H1 (cell line): ENCODE measurements around the gene NUDC. TPM values are rescaled to one million over a fixed set of nuclear protein-coding genes. Genes with fewer than 3 reads are reported as not detected.
A peak's percentile ranks its signal among the peaks of the same experiment; 100 is the strongest.

ENCODE experiments used
- CTCF ChIA-PET: fragments of 300-600 bp; sonication (Branson Sonifier 250); formaldehyde crosslinking; loops from one replicate; lab custom pipeline; 2021; ENCODE audit not compliant: partially characterized antibody; lab: Charles Lee
- POLR2A ChIA-PET: fragments of 300-600 bp; sonication (Branson Sonifier 250); formaldehyde crosslinking; loops from one replicate; lab custom pipeline; 2021; ENCODE audit warnings: inconsistent platforms; ENCODE audit not compliant: partially characterized antibody; lab: Charles Lee
- DNase-seq, 2 experiments: peaks; one replicate each; pipeline versions ENCODE4 v3.0.0 to v3.0.0-alpha.2; 2010 to 2022; ENCODE audit warnings: low spot score in 2 of 2, low read depth in 1 of 2, mixed read lengths in 1 of 2
- FAIRE-seq: peaks from 2 replicates; lab custom pipeline; 2011; peaks lifted over from hg19 to GRCh38; lab: Jason Lieb, UNC
- H2AFZ ChIP-seq: 2 replicates; pipeline ENCODE4 v1.8.1; 2012; ENCODE audit warnings: low read length, inconsistent platforms
- H2AK5ac ChIP-seq: 2 replicates; pipeline ENCODE4 v1.6.1; 2013; ENCODE audit warnings: low read depth, low read length
- H2BK120ac ChIP-seq: replicated peaks from 2 replicates; pipeline ENCODE3; 2013; ENCODE audit warnings: low read depth, low read length, inconsistent platforms
- H2BK12ac ChIP-seq: 2 replicates; pipeline ENCODE4 v1.6.1; 2013; ENCODE audit warnings: low read depth, low read length
- H2BK15ac ChIP-seq: 2 replicates; pipeline ENCODE4 v1.6.1; 2013; ENCODE audit warnings: low read length
- H2BK20ac ChIP-seq: 2 replicates; pipeline ENCODE4 v1.6.1; 2013; ENCODE audit warnings: low read length
- H2BK5ac ChIP-seq: 2 replicates; pipeline ENCODE4 v1.6.1; 2013; ENCODE audit warnings: low read depth, low read length
- H3K14ac ChIP-seq: 2 replicates; pipeline ENCODE4 v1.6.1; 2013; ENCODE audit warnings: inconsistent platforms; ENCODE audit not compliant: insufficient read length
- H3K18ac ChIP-seq: 2 replicates; pipeline ENCODE4 v1.6.1; 2013; ENCODE audit warnings: low read length; ENCODE audit errors: extremely low read depth
- H3K23ac ChIP-seq: 2 replicates; pipeline ENCODE4 v1.6.1; 2013; ENCODE audit warnings: inconsistent platforms; ENCODE audit not compliant: insufficient read length
- H3K23me2 ChIP-seq: 2 replicates; pipeline ENCODE4 v1.6.1; 2013; ENCODE audit warnings: low read depth, low read length
- H3K27ac ChIP-seq: 2 replicates; pipeline ENCODE4 v1.6.1; 2011; ENCODE audit warnings: low read depth, low read length, inconsistent platforms
- H3K27me3 ChIP-seq, 4 experiments: replicated peaks in 1 of 4; 1 replicate in 1 of 4; 2 replicates in 3 of 4; pipeline versions ENCODE4 v1.6.1 to v1.8.1; 2011 to 2013; ENCODE audit warnings: low read length in 3 of 4, mild to moderate bottlenecking in 3 of 4, inconsistent platforms in 2 of 4, mixed read lengths in 2 of 4, moderate library complexity in 1 of 4; ENCODE audit not compliant: control insufficient read depth in 3 of 4, insufficient read depth in 3 of 4; ENCODE audit errors: extremely low read depth in 1 of 4
- H3K36me3 ChIP-seq, 4 experiments: 2 replicates each; pipeline versions ENCODE4 v1.6.1 to v1.8.1; 2011 to 2013; ENCODE audit warnings: mild to moderate bottlenecking in 4 of 4, low read length in 3 of 4, moderate library complexity in 2 of 4, control low read depth in 1 of 4, inconsistent platforms in 1 of 4; ENCODE audit not compliant: insufficient read depth in 4 of 4, control insufficient read depth in 2 of 4
- H3K4ac ChIP-seq: replicated peaks from 2 replicates; pipeline ENCODE3; 2013; ENCODE audit warnings: low read length, low read depth, mixed read lengths, inconsistent platforms; ENCODE audit not compliant: insufficient read length
- H3K4me1 ChIP-seq, 4 experiments: replicated peaks in 1 of 4; 1 replicate in 1 of 4; 2 replicates in 3 of 4; pipeline versions ENCODE4 v1.6.1 to v1.8.1; 2011 to 2013; ENCODE audit warnings: low read length in 3 of 4, inconsistent platforms in 2 of 4, mixed read lengths in 1 of 4; ENCODE audit not compliant: insufficient read depth in 4 of 4, control insufficient read depth in 3 of 4
- H3K4me2 ChIP-seq, 2 experiments: 2 replicates each; pipeline versions ENCODE4 v1.6.1 to v1.8.1; 2011 to 2013; ENCODE audit warnings: low read depth in 2 of 2, low read length in 2 of 2, control low read depth in 1 of 2, inconsistent platforms in 1 of 2, mild to moderate bottlenecking in 1 of 2; ENCODE audit not compliant: insufficient read depth in 1 of 2
- H3K4me3 ChIP-seq, 4 experiments: fragments of 200-600, 300-600 bp in 1 of 4; sonication (generic), shearing (Covaris generic), sonication (Bioruptor Twin) in 1 of 4; 2 replicates each; pipeline versions ENCODE4 v1.5.1 to v1.8.1; 2011 to 2016; ENCODE audit warnings: low read length in 4 of 4, low read depth in 3 of 4, control low read depth in 2 of 4, inconsistent platforms in 2 of 4, mild to moderate bottlenecking in 2 of 4, mixed read lengths in 1 of 4, moderate library complexity in 1 of 4; ENCODE audit not compliant: insufficient read depth in 2 of 4; ENCODE audit errors: extremely low read depth in 1 of 4
- H3K56ac ChIP-seq: replicated peaks from 2 replicates; pipeline ENCODE3; 2013; ENCODE audit warnings: low read depth, mild to moderate bottlenecking, mixed read lengths, low read length, inconsistent platforms; ENCODE audit not compliant: insufficient read length
- H3K79me1 ChIP-seq: 2 replicates; pipeline ENCODE4 v1.6.1; 2013; ENCODE audit warnings: low read depth, low read length, control low read depth
- H3K79me2 ChIP-seq, 2 experiments: 2 replicates each; pipeline versions ENCODE4 v1.6.1 to v1.8.1; 2012 to 2013; ENCODE audit warnings: low read length in 2 of 2, mild to moderate bottlenecking in 2 of 2, inconsistent platforms in 1 of 2; ENCODE audit not compliant: insufficient read depth in 2 of 2, control insufficient read depth in 1 of 2
- H3K9ac ChIP-seq, 4 experiments: replicated peaks in 1 of 4; 1 replicate in 1 of 4; 2 replicates in 3 of 4; pipeline versions ENCODE4 v1.6.1 to v1.8.1; 2011 to 2013; ENCODE audit warnings: low read depth in 3 of 4, low read length in 3 of 4, control low read depth in 2 of 4, mild to moderate bottlenecking in 2 of 4, moderate library complexity in 2 of 4, inconsistent platforms in 1 of 4; ENCODE audit errors: extremely low read depth in 1 of 4
- H3K9me3 ChIP-seq, 2 experiments: 2 replicates each; pipeline versions ENCODE4 v1.6.1 to v1.8.1; 2012 to 2013; ENCODE audit warnings: mild to moderate bottlenecking in 2 of 2, moderate library complexity in 2 of 2, control low read depth in 1 of 2, inconsistent platforms in 1 of 2, low read depth in 1 of 2, low read length in 1 of 2, mixed read lengths in 1 of 2; ENCODE audit not compliant: insufficient read depth in 2 of 2
- H4K20me1 ChIP-seq, 2 experiments: replicated peaks in 1 of 2; 2 replicates each; pipeline versions ENCODE3 to v1.8.1; 2011 to 2013; ENCODE audit warnings: inconsistent platforms in 2 of 2, low read length in 2 of 2, mild to moderate bottlenecking in 1 of 2; ENCODE audit not compliant: insufficient read depth in 2 of 2, control insufficient read depth in 1 of 2
- H4K5ac ChIP-seq: 2 replicates; pipeline ENCODE4 v1.6.1; 2013; ENCODE audit warnings: low read length, low read depth, mixed read lengths, inconsistent platforms; ENCODE audit not compliant: insufficient read length
- H4K8ac ChIP-seq: 2 replicates; pipeline ENCODE4 v1.8.0; 2013; ENCODE audit warnings: mild to moderate bottlenecking, moderate library complexity, low read length, inconsistent platforms; ENCODE audit not compliant: insufficient read depth; ENCODE audit errors: extremely low read depth
- H4K91ac ChIP-seq: replicated peaks from 2 replicates; pipeline ENCODE3; 2013; ENCODE audit warnings: low read length, mixed read lengths, inconsistent platforms; ENCODE audit not compliant: insufficient read length
- ASH2L ChIP-seq: fragments of 200-600, 300-600 bp; sonication (generic); IDR thresholded peaks from one replicate; pipeline ENCODE4 v1.7.1; 2017; ENCODE audit warnings: low read length
- CTCF ChIP-seq, 3 experiments: IDR thresholded peaks; 1 replicate in 2 of 3; 2 replicates in 1 of 3; pipeline versions ENCODE4 v1.5.1 to v1.6.1; 2011; ENCODE audit warnings: low read length in 3 of 3, mild to moderate bottlenecking in 3 of 3, inconsistent platforms in 2 of 3, low read depth in 1 of 3, moderate library complexity in 1 of 3; ENCODE audit not compliant: insufficient read depth in 1 of 3; ENCODE audit errors: control extremely low read depth in 1 of 3
- EP300 ChIP-seq, 2 experiments: IDR thresholded peaks; 1 replicate in 1 of 2; 2 replicates in 1 of 2; pipeline ENCODE4 v1.6.1; 2011 to 2012; ENCODE audit warnings: low read depth in 2 of 2, low read length in 2 of 2, mild to moderate bottlenecking in 2 of 2, borderline replicate concordance in 1 of 2, inconsistent platforms in 1 of 2, moderate library complexity in 1 of 2
- NANOG ChIP-seq: IDR thresholded peaks from 2 replicates; pipeline ENCODE4 v1.6.1; 2011; ENCODE audit warnings: low read length, low read depth, mild to moderate bottlenecking, inconsistent platforms; ENCODE audit not compliant: insufficient read depth, poor library complexity, severe bottlenecking
- RBBP5 ChIP-seq: IDR thresholded peaks from 2 replicates; pipeline ENCODE4 v1.7.1; 2012; ENCODE audit warnings: low read depth, mild to moderate bottlenecking, inconsistent platforms, low read length, moderate library complexity, borderline replicate concordance
- RXRA ChIP-seq: IDR thresholded peaks from 2 replicates; pipeline ENCODE4 v1.6.1; 2011; ENCODE audit warnings: low read depth, mild to moderate bottlenecking, low read length, moderate library complexity; ENCODE audit not compliant: insufficient read depth
- SP2 ChIP-seq: IDR thresholded peaks from 2 replicates; pipeline ENCODE4 v1.6.1; 2012; ENCODE audit warnings: mild to moderate bottlenecking, low read length, inconsistent platforms
- SUZ12 ChIP-seq: fragments of 200-600 bp; sonication (generic); IDR thresholded peaks from 2 replicates; pipeline ENCODE4 v1.6.1; 2012; ENCODE audit warnings: mild to moderate bottlenecking, inconsistent platforms, low read length, moderate library complexity, mixed read lengths
- TAF1 ChIP-seq: IDR thresholded peaks from 2 replicates; pipeline ENCODE4 v1.6.1; 2011; ENCODE audit warnings: mild to moderate bottlenecking, low read depth, low read length
- YY1 ChIP-seq: IDR thresholded peaks from 2 replicates; pipeline ENCODE4 v1.6.1; 2011; ENCODE audit warnings: low read depth, mild to moderate bottlenecking, low read length
- WGBS, 2 experiments: shearing (Covaris generic) in 1 of 2; methylation state at CpG; one replicate each; pipeline versions ENCODE4 v1.1.6 to v1.1.7; 2013 to 2015; ENCODE audit warnings: low lambda C conversion rate in 2 of 2, mixed read lengths in 2 of 2, inconsistent platforms in 1 of 2, low coverage in 1 of 2, missing lambda C conversion rate in 1 of 2; ENCODE audit not compliant: insufficient replicate concordance in 2 of 2, insufficient coverage in 1 of 2, insufficient read length in 1 of 2; ENCODE audit errors: extremely low coverage in 1 of 2, missing lambda C conversion rate in 1 of 2; 5-methylcytosine and 5-hydroxymethylcytosine counted together
- polyA plus RNA-seq, 7 experiments: library from polyadenylated mRNA; depleted of rRNA in 3 of 7; stranded (reverse) in 5 of 7; unstranded in 2 of 7; fragments of >200 nt in 5 of 7; fragments of 200-250 nt in 2 of 7; gene quantifications; 1 replicate in 5 of 7; 2 replicates in 1 of 7; 4 replicates in 1 of 7; pipeline versions ENCODE4 v1.2.1 to v1.2.3, GENCODE V29; 2011 to 2013; ENCODE audit warnings: missing spikeins in 2 of 7, mixed read lengths in 2 of 7
- total RNA-seq: library from RNA; stranded (reverse); fragmentation: NEBNext Ultra II Directional; extraction: Animal tissue kit (Norgen Biotek cat#: 25700); gene quantifications from 2 replicates; pipeline ENCODE4 v1.2.1, GENCODE V29; 2021

Gene NUDC
- total and polyA plus RNA-seq, 2 of the 8 experiments (the other 6 are each of a cell fraction or from before 2014, with no cell fraction given) = 43.2 to 131 TPM

DNA sequence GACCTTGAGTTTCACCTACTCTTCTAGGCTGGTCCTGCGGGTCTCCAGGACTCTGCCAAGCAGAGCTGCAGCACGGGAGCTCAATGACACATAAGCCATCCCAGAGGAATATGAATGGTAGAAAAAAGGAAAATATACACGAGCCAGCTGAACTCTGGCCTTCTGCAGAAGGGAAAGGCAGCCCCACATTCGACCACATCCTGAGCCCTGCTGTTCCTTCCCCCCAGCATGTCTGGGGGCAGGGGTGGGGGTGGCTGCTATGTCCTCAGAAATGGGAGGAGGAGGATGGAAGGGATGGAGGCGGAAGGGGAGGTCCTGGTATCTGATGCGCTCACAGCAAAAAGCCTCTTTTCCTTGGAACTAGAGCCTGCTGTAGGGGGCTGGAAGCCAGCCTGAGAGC lies 50.8 kb downstream of the NUDC start:
- Histone ChIP-seq H2BK12ac (no peak overlapping the region), H3K9ac (no peak overlapping the region), H2AK5ac (no peak overlapping the region), H4K8ac (peak overlapping the region; percentile 36; the same call in 1 of the 2 replicates), H4K5ac (no peak overlapping the region), H2BK5ac (0 out of 2 replicates have a peak overlapping the region, but pooled peaks have one; percentile 7), H3K9me3 (no peaks in the 10 kb centered on the region), H3K56ac (no peak overlapping the region), H3K23me2 (no peaks in the 10 kb centered on the region; the same call in 1 of the 2 replicates), H3K79me1 (no peaks in the 10 kb centered on the region), H3K79me2 (no peaks in the 10 kb centered on the region), H3K36me3 (no peaks in the 10 kb centered on the region), H3K14ac (no peak overlapping the region), H3K23ac (no peak overlapping the region), H4K20me1 (no peaks in the 10 kb centered on the region), H3K4ac (no peak overlapping the region), H3K4me2 (no peak overlapping the region), H3K4me1 (peaks cover 0 to 6% (median 3%) of the 10 kb centered on the region in 4 experiments; a peak in 3 of 7 replicates), H2BK15ac (peak overlapping the region; percentile 81; the same call in 1 of the 2 replicates), H3K4me3 (no peak overlapping the region), H3K27ac (no peak overlapping the region), H3K18ac (peak overlapping the region; percentile 71; the same call in 1 of the 2 replicates), H2BK120ac (no peak overlapping the region), H2AFZ (no peak overlapping the region), H3K27me3 (no peaks in the 10 kb centered on the region), H2BK20ac (no peak overlapping the region; the same call in 1 of the 2 replicates), H4K91ac (no peak overlapping the region)
- CTCF ChIA-PET = interaction anchor here (0.6 to 2.1 kb wide), 5 partner anchors 22 to 125 kb away, joined by 3 to 5 read pairs (median 3); no protein-coding TSS in a partner anchor
- 81% methylated on average over 6 of the region's 6 CpGs; no CpG with 5 or more reads in 1 of the 2 experiments for WGBS, 2 experiments
- POLR2A ChIA-PET = interaction anchor here (0.9 to 2.0 kb wide), 7 partner anchors 19 to 382 kb away, joined by 3 to 7 read pairs (median 3); partner anchors contain the start of gene TRNP1
- DNase-seq (no peak), FAIRE-seq (no peak)
- TF ChIP-seq RXRA = no peak
- no peak for TF ChIP-seq SP2
- no peak for TF ChIP-seq ASH2L
- TF ChIP-seq EP300 (IDR thresholded peaks at IDR 0.05; ENCODE audit: borderline replicate concordance in 1 of 2, low read depth in 2 of 2, low read length in 2 of 2) = no peak
- TF ChIP-seq SUZ12 = no peak
- TF ChIP-seq YY1 = no peak
- no peak for TF ChIP-seq CTCF (IDR thresholded peaks at IDR 0.05; ENCODE audit: control extremely low read depth in 1 of 3, insufficient read depth in 1 of 3, low read depth in 1 of 3, low read length in 3 of 3)
- TF ChIP-seq NANOG = no peak
- no peak for TF ChIP-seq RBBP5
- TF ChIP-seq TAF1 = no peak
